ENCODE measurements around the gene TINCR.

TINCR gene

GRCh38 chr19:5522106-5522505 is 45.6 kb downstream of the TINCR start:
- no peaks in the 10 kb centered on the region for H3K27me3 ChIP-seq
- H3K4me1 ChIP-seq: peaks cover 0 to 17% (median 3%) of the 10 kb centered on the region in 10 experiments; a peak in 8 of 20 replicates
- H3K9ac ChIP-seq: peak overlapping the region in 1 of 11 experiments; percentile 10; a peak in 1 of 22 replicates
- peaks cover 0 to 15% (median 6%) of the 10 kb centered on the region in 11 experiments; a peak in 15 of 22 replicates for H3K9me3 ChIP-seq (replicated peaks in 1 of 11)
- no peak overlapping the region for H3K4me3 ChIP-seq
- no peak for TF ChIP-seq Cebpa-rat (IDR thresholded peaks at IDR 0.05)
- H3K36me3 ChIP-seq: no peaks in the 10 kb centered on the region
- peak overlapping the region in 6 of 11 experiments; percentile 7 to 39 (median 37); a peak in 8 of 22 replicates for H3K4me2 ChIP-seq
- H4K20me1 ChIP-seq: no peaks in the 10 kb centered on the region
- H3K27ac ChIP-seq: no peak overlapping the region

- peaks cover 0 to 17% (median 3%) of the 10 kb centered on the region in 10 experiments; a peak in 8 of 20 replicates for H3K4me1 ChIP-seq
Observed at GRCh38 chr19:5520501-5520900, 47.3 kb downstream of the TINCR start.

GRCh38 chr19:5519076-5519475 is 48.7 kb downstream of the TINCR start:
- no peaks in the 10 kb centered on the region for H3K27me3 ChIP-seq
- TF ChIP-seq Cebpa-rat (IDR thresholded peaks at IDR 0.05): no peak
- no peaks in the 10 kb centered on the region for H3K36me3 ChIP-seq
- H4K20me1 ChIP-seq: no peaks in the 10 kb centered on the region
- H3K9ac ChIP-seq: no peak overlapping the region
- peaks cover 24 to 43% (median 30%) of the 10 kb centered on the region in 11 experiments for H3K9me3 ChIP-seq (replicated peaks in 1 of 11)
- H3K4me3 ChIP-seq: no peak overlapping the region
- peaks cover 0 to 17% (median 3%) of the 10 kb centered on the region in 10 experiments; a peak in 8 of 20 replicates for H3K4me1 ChIP-seq
- H3K4me2 ChIP-seq: no peak overlapping the region
- no peak overlapping the region for H3K27ac ChIP-seq

More at GRCh38 chr19:5520501-5520900, 47.3 kb downstream of the TINCR start:
- Histone ChIP-seq H3K4me3 (no peak overlapping the region), H3K27ac (no peak overlapping the region), H3K36me3 (no peaks in the 10 kb centered on the region), H3K9ac (no peak overlapping the region), H4K20me1 (no peaks in the 10 kb centered on the region), H3K4me2 (no peak overlapping the region), H3K27me3 (no peaks in the 10 kb centered on the region), H3K9me3 (replicated peaks in 1 of 11) (peaks cover 16 to 31% (median 22%) of the 10 kb centered on the region in 11 experiments)
- no peak for TF ChIP-seq Cebpa-rat (IDR thresholded peaks at IDR 0.05)

GRCh38 chr19:5515737-5516136 is 52.0 kb downstream of the TINCR start:
- no peaks in the 10 kb centered on the region for H3K36me3 ChIP-seq
- H3K27ac ChIP-seq: no peak overlapping the region
- H3K27me3 ChIP-seq: no peaks in the 10 kb centered on the region
- peaks cover 0 to 5% (median 0%) of the 10 kb centered on the region in 10 experiments; a peak in 1 of 20 replicates for H3K4me1 ChIP-seq
- H3K4me3 ChIP-seq: no peak overlapping the region
- no peak overlapping the region for H3K4me2 ChIP-seq
- TF ChIP-seq Cebpa-rat (IDR thresholded peaks at IDR 0.05): no peak
- no peaks in the 10 kb centered on the region for H4K20me1 ChIP-seq
- peaks cover 24 to 43% (median 30%) of the 10 kb centered on the region in 11 experiments for H3K9me3 ChIP-seq (replicated peaks in 1 of 11)
- H3K9ac ChIP-seq: no peak overlapping the region

- Histone ChIP-seq H3K4me1 (peaks cover 0 to 5% (median 0%) of the 10 kb centered on the region in 10 experiments; a peak in 1 of 20 replicates), H3K9me3 (replicated peaks in 1 of 11) (peaks cover 22 to 36% (median 28%) of the 10 kb centered on the region in 11 experiments), H3K27me3 (no peaks in the 10 kb centered on the region), H3K4me2 (no peak overlapping the region), H3K4me3 (no peak overlapping the region), H4K20me1 (no peaks in the 10 kb centered on the region), H3K36me3 (no peaks in the 10 kb centered on the region), H3K27ac (no peak overlapping the region), H3K9ac (no peak overlapping the region)
- no peak for TF ChIP-seq Cebpa-rat (IDR thresholded peaks at IDR 0.05)
Observed at GRCh38 chr19:5514001-5514400, 53.8 kb downstream of the TINCR start.

- H3K27ac ChIP-seq: no peak overlapping the region
- no peaks in the 10 kb centered on the region for H3K27me3 ChIP-seq
- H3K4me3 ChIP-seq: no peak overlapping the region
- peaks cover 22 to 33% (median 28%) of the 10 kb centered on the region in 11 experiments for H3K9me3 ChIP-seq (replicated peaks in 1 of 11)
- peaks cover 0 to 3% (median 0%) of the 10 kb centered on the region in 10 experiments; a peak in 1 of 20 replicates for H3K4me1 ChIP-seq
- no peaks in the 10 kb centered on the region for H3K36me3 ChIP-seq
- no peaks in the 10 kb centered on the region for H4K20me1 ChIP-seq
- H3K9ac ChIP-seq: no peak overlapping the region
- no peak for TF ChIP-seq Cebpa-rat (IDR thresholded peaks at IDR 0.05)
- H3K4me2 ChIP-seq: no peak overlapping the region
Observed at GRCh38 chr19:5512715-5513114, 55.0 kb downstream of the TINCR start.
